ENCODE measurements around the gene RNASEH1.

Gene RNASEH1

GRCh38 chr2:3513026-3513810 is 44.9 kb downstream of the RNASEH1 start:
- H3K4me3 ChIP-seq (ENCODE audit: control insufficient read depth, low read depth, low read length): no peak overlapping the region
- DNase-seq (ENCODE audit: low read depth): no peak
- no peak for TF ChIP-seq CTCF (conservative IDR thresholded peaks at IDR 0.05; ENCODE audit: control insufficient read depth, insufficient read depth, low read depth, low read length)

GRCh38 chr2:3512086-3512485 is 46.0 kb downstream of the RNASEH1 start:
- no peak overlapping the region for H3K4me3 ChIP-seq (ENCODE audit: control insufficient read depth, low read depth, low read length)
- no peak for TF ChIP-seq CTCF (conservative IDR thresholded peaks at IDR 0.05; ENCODE audit: control insufficient read depth, insufficient read depth, low read depth, low read length)
- no peak for DNase-seq (ENCODE audit: low read depth)

- DNase-seq (ENCODE audit: low read depth): no peak
Measured at GRCh38 chr2:3505771-3506170, 52.4 kb downstream of the RNASEH1 start.

GRCh38 chr2:3504741-3505140 is 53.4 kb downstream of the RNASEH1 start:
- no peak for DNase-seq (ENCODE audit: low read depth)
- no peak overlapping the region for H3K4me3 ChIP-seq (ENCODE audit: control insufficient read depth, low read depth, low read length)
- TF ChIP-seq CTCF (conservative IDR thresholded peaks at IDR 0.05; ENCODE audit: control insufficient read depth, insufficient read depth, low read depth, low read length): no peak

More at GRCh38 chr2:3505771-3506170, 52.4 kb downstream of the RNASEH1 start:
- TF ChIP-seq CTCF (conservative IDR thresholded peaks at IDR 0.05; ENCODE audit: control insufficient read depth, insufficient read depth, low read depth, low read length): no peak
- no peak overlapping the region for H3K4me3 ChIP-seq (ENCODE audit: control insufficient read depth, low read depth, low read length)

GRCh38 chr2:3503483-3503882 is 54.6 kb downstream of the RNASEH1 start:
- no peak for TF ChIP-seq CTCF (conservative IDR thresholded peaks at IDR 0.05; ENCODE audit: control insufficient read depth, insufficient read depth, low read depth, low read length)
- no peak overlapping the region for H3K4me3 ChIP-seq (ENCODE audit: control insufficient read depth, low read depth, low read length)
- no peak for DNase-seq (ENCODE audit: low read depth)

GRCh38 chr2:3503046-3503445 is 55.1 kb downstream of the RNASEH1 start:
- no peak overlapping the region for H3K4me3 ChIP-seq (ENCODE audit: control insufficient read depth, low read depth, low read length)
- no peak for DNase-seq (ENCODE audit: low read depth)
- TF ChIP-seq CTCF (conservative IDR thresholded peaks at IDR 0.05; ENCODE audit: control insufficient read depth, insufficient read depth, low read depth, low read length): no peak

Data from fibroblast of mammary gland (primary cell).